Measurements from ENCODE around the gene LSM3.

Gene LSM3

GRCh38 chr3:14158370-14158769, 20.2 kb upstream of the LSM3 start:
- no peak overlapping the region for H3K27ac ChIP-seq
- TF ChIP-seq, protein P1, sequence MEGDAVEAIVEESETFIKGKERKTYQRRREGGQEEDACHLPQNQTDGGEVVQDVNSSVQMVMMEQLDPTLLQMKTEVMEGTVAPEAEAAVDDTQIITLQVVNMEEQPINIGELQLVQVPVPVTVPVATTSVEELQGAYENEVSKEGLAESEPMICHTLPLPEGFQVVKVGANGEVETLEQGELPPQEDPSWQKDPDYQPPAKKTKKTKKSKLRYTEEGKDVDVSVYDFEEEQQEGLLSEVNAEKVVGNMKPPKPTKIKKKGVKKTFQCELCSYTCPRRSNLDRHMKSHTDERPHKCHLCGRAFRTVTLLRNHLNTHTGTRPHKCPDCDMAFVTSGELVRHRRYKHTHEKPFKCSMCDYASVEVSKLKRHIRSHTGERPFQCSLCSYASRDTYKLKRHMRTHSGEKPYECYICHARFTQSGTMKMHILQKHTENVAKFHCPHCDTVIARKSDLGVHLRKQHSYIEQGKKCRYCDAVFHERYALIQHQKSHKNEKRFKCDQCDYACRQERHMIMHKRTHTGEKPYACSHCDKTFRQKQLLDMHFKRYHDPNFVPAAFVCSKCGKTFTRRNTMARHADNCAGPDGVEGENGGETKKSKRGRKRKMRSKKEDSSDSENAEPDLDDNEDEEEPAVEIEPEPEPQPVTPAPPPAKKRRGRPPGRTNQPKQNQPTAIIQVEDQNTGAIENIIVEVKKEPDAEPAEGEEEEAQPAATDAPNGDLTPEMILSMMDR (conservative IDR thresholded peaks at IDR 0.05) = no peak

GRCh38 chr3:14159426-14159825, 19.2 kb upstream of the LSM3 start:
- no peak overlapping the region for H3K27ac ChIP-seq
- TF ChIP-seq, protein P1 (conservative IDR thresholded peaks at IDR 0.05) = no peak

GRCh38 chr3:14161282-14161681, 17.3 kb upstream of the LSM3 start:
- H3K27ac ChIP-seq = no peak overlapping the region
- TF ChIP-seq, protein P1 (conservative IDR thresholded peaks at IDR 0.05) = no peak

GRCh38 chr3:14162178-14162577, 16.4 kb upstream of the LSM3 start:
- TF ChIP-seq, protein P1 (conservative IDR thresholded peaks at IDR 0.05) = no peak
- no peak overlapping the region for H3K27ac ChIP-seq

GRCh38 chr3:14166877-14167603, 11.6 kb upstream of the LSM3 start:
- TF ChIP-seq, protein P1 (conservative IDR thresholded peaks at IDR 0.05) = no peak
- no peak overlapping the region for H3K27ac ChIP-seq

DNA sequence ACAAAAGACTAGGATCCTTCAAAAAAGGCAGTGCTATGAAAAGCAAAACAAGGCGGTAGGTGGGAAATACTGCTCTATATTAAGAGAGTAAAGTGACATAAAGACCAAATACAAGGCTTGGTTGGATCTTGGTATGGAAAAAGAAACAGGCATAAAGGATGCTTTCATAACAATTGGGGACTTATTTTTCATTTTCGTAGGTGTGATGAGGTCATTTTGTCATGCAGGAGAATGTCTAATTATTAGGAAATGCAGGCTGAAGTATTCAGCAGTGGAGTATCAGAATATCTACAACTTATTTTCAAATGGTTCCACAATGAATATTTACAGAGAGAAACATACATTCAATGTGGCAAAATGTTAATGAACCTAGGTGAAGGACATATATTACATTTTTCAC, 9.2 kb upstream of the LSM3 start:
- H3K27ac ChIP-seq = no peak overlapping the region
- TF ChIP-seq, protein P1 (conservative IDR thresholded peaks at IDR 0.05) = no peak

GRCh38 chr3:14169871-14170270, 8.7 kb upstream of the LSM3 start:
- TF ChIP-seq, protein P1 (conservative IDR thresholded peaks at IDR 0.05) = no peak
- H3K27ac ChIP-seq = no peak overlapping the region
